Tibial nerve (tissue), 4 donors: ENCODE data around the gene GCNT2.

Experiments
- EP300 ChIP-seq, 2 donors: sonication (generic); formaldehyde crosslinking; IDR thresholded peaks; one replicate each; pipeline ENCODE4 v1.6.1; 2017; ENCODE audit warnings: antibody characterized with exemption in 2 of 2, mild to moderate bottlenecking in 1 of 2
- POLR2A ChIP-seq, 2 donors: fragments of 450-650 bp; IDR thresholded peaks; one replicate each; pipeline ENCODE4 v1.6.1; 2017; ENCODE audit warnings: antibody characterized with exemption in 2 of 2, mild to moderate bottlenecking in 2 of 2, moderate library complexity in 2 of 2
- TF ChIP-seq, protein P1 (sequence below), 5 experiments: fragments of 200-600 bp in 3 of 5; fragments of 450-650 bp in 2 of 5; sonication (generic) in 3 of 5; IDR thresholded peaks; one replicate each; pipeline ENCODE4 v1.5.1; 2016 to 2019; ENCODE audit warnings: antibody characterized with exemption in 5 of 5, mild to moderate bottlenecking in 3 of 5, moderate library complexity in 2 of 5

DNA sequence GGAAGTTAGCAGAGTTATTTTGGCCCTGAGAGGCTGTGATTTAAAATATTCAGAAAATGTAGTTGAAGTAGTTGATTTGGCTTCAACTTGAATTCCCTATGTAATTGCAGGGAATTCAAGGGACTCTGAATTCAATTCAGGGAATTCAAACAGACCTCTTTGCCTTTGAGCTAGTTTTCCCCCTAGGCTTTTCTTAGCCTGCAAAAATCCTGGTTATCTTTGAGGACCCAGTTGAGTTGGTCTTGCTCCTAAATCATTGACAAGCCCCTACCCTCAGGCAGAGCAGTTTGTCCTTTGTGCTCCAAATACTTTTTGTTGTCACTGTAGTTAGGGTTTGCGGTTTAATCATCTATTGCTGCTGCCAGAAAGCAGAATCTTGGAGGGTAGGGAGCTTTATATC lies 20.4 kb downstream of the GCNT2 start:
- no peak for TF ChIP-seq POLR2A (IDR thresholded peaks at IDR 0.05)
- TF ChIP-seq, protein P1, sequence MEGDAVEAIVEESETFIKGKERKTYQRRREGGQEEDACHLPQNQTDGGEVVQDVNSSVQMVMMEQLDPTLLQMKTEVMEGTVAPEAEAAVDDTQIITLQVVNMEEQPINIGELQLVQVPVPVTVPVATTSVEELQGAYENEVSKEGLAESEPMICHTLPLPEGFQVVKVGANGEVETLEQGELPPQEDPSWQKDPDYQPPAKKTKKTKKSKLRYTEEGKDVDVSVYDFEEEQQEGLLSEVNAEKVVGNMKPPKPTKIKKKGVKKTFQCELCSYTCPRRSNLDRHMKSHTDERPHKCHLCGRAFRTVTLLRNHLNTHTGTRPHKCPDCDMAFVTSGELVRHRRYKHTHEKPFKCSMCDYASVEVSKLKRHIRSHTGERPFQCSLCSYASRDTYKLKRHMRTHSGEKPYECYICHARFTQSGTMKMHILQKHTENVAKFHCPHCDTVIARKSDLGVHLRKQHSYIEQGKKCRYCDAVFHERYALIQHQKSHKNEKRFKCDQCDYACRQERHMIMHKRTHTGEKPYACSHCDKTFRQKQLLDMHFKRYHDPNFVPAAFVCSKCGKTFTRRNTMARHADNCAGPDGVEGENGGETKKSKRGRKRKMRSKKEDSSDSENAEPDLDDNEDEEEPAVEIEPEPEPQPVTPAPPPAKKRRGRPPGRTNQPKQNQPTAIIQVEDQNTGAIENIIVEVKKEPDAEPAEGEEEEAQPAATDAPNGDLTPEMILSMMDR (IDR thresholded peaks at IDR 0.05): no peak
- TF ChIP-seq EP300 (IDR thresholded peaks at IDR 0.05): no peak
